IgD-negative memory B cell (primary cell): ENCODE results near the gene BEND4. TPM values are rescaled to one million over a fixed set of nuclear protein-coding genes. Genes with fewer than 3 reads are reported as not detected.
A peak's percentile ranks its signal among the peaks of the same experiment; 100 is the strongest.
"Not testable (repeated sequence)": the region's sequence is repeated elsewhere in the genome, so short reads cannot be mapped to it uniquely, and the experiment has no call there.

Source experiments
- H3K27ac Mint-ChIP-seq, 3 donors: one replicate each; pipeline ENCODE4 v1.8.0; 2020 to 2022; ENCODE audit warnings: mild to moderate bottlenecking in 3 of 3, mixed read lengths in 3 of 3, moderate library complexity in 1 of 3
- H3K27me3 Mint-ChIP-seq: one replicate; pipeline ENCODE4 v1.8.0; 2021; ENCODE audit warnings: mixed read lengths
- H3K36me3 Mint-ChIP-seq: one replicate; pipeline ENCODE4 v1.8.0; 2020; ENCODE audit warnings: mild to moderate bottlenecking, mixed read lengths
- H3K4me1 Mint-ChIP-seq, 3 donors: one replicate each; pipeline ENCODE4 v1.8.0; 2020 to 2022; ENCODE audit warnings: mixed read lengths in 3 of 3, mild to moderate bottlenecking in 1 of 3
- H3K4me3 Mint-ChIP-seq, 4 donors: one replicate each; pipeline ENCODE4 v1.8.0; 2020 to 2022; ENCODE audit warnings: mild to moderate bottlenecking in 4 of 4, mixed read lengths in 4 of 4, moderate library complexity in 3 of 4
- H3K9me3 Mint-ChIP-seq, 3 donors: one replicate each; pipeline ENCODE4 v1.8.0; 2020 to 2021; ENCODE audit warnings: mixed read lengths in 3 of 3, mild to moderate bottlenecking in 1 of 3
- polyA plus RNA-seq: library from polyadenylated mRNA; unstranded; fragments of 300-500 nt; fragmentation: Illumina TruSeq; gene quantifications from one replicate; pipeline ENCODE4 v1.2.3, GENCODE V29; 2021

The BEND4 gene
- 6.6 TPM for polyA plus RNA-seq

- Mint-ChIP-seq H3K27me3 (peaks cover 12% of the 10 kb centered on the region), H3K9me3 (no peaks in the 10 kb centered on the region)
Observed at GRCh38 chr4:42152507-42153504, at the start of gene BEND4. BEND4 (minus strand) TSS chr4:42152655; CDS start chr4:42152143, 512 bp downstream.

GRCh38 chr4:42197341-42197740 is 44.9 kb upstream of the BEND4 start:
- H3K27ac Mint-ChIP-seq, result no peak overlapping the region
- H3K36me3 Mint-ChIP-seq, result no peaks in the 10 kb centered on the region
- no peaks in the 10 kb centered on the region for H3K4me1 Mint-ChIP-seq
- no peak overlapping the region for H3K4me3 Mint-ChIP-seq
- no peaks in the 10 kb centered on the region for H3K27me3 Mint-ChIP-seq
- peaks cover 0 to 2% (median 0%) of the 10 kb centered on the region in 3 donors for H3K9me3 Mint-ChIP-seq

More at GRCh38 chr4:42152507-42153504, at the start of gene BEND4:
- Mint-ChIP-seq H3K4me3 (peak within 1 kb of the TSS; percentile 97 to 99 (median 98)), H3K27ac (peak within 1 kb of the TSS; percentile 89 to 94 (median 94)), H3K36me3 (no peaks in the 10 kb centered on the region), H3K4me1 (peaks cover 19 to 28% (median 27%) of the 10 kb centered on the region in 3 donors)

- Mint-ChIP-seq H3K27ac (no peak overlapping the region), H3K4me1 (peaks cover under 1 to 7% (median under 1%) of the 10 kb centered on the region in 3 donors), H3K4me3 (no peak overlapping the region), H3K27me3 (peaks cover 2% of the 10 kb centered on the region), H3K9me3 (peaks cover 0 to 9% (median 0%) of the 10 kb centered on the region in 3 donors), H3K36me3 (peaks cover 2% of the 10 kb centered on the region)
Observed at GRCh38 chr4:42172921-42173320, 20.5 kb upstream of the BEND4 start.

GRCh38 chr4:42172128-42172790 is 19.8 kb upstream of the BEND4 start:
- Mint-ChIP-seq H3K4me3 (no peak overlapping the region), H3K4me1 (peaks cover 5 to 13% (median 6%) of the 10 kb centered on the region in 3 donors)

GRCh38 chr4:42167709-42168108 is 15.3 kb upstream of the BEND4 start:
- Mint-ChIP-seq H3K4me1 (peaks cover 5 to 17% (median 12%) of the 10 kb centered on the region in 3 donors), H3K27ac (peak overlapping the region in 2 of 3 donors; percentile 49 to 77), H3K27me3 (peaks cover 2% of the 10 kb centered on the region), H3K9me3 (peaks cover 0 to 9% (median 5%) of the 10 kb centered on the region in 3 donors), H3K4me3 (peak overlapping the region in 3 of 4 donors; percentile 47 to 86 (median 83)), H3K36me3 (peaks cover 2% of the 10 kb centered on the region)

More at GRCh38 chr4:42172128-42172790, 19.8 kb upstream of the BEND4 start:
- no peak overlapping the region for H3K27ac Mint-ChIP-seq
- H3K36me3 Mint-ChIP-seq, result peaks cover 2% of the 10 kb centered on the region
- peaks cover 2% of the 10 kb centered on the region for H3K27me3 Mint-ChIP-seq
- peaks cover 0 to 5% (median 0%) of the 10 kb centered on the region in 3 donors for H3K9me3 Mint-ChIP-seq

GRCh38 chr4:42166186-42166585 is 13.7 kb upstream of the BEND4 start:
- H3K27ac Mint-ChIP-seq, H3K9me3 Mint-ChIP-seq, H3K36me3 Mint-ChIP-seq, H3K27me3 Mint-ChIP-seq: not testable (repeated sequence)
- H3K4me1 Mint-ChIP-seq, result peaks cover 5 to 17% (median 12%) of the 10 kb centered on the region in 3 donors
- peak overlapping the region in 1 of 4 donors; percentile 71 for H3K4me3 Mint-ChIP-seq

GRCh38 chr4:42159271-42160001 is 7.0 kb upstream of the BEND4 start:
- H3K4me1 Mint-ChIP-seq, result peaks cover 2 to 6% (median 2%) of the 10 kb centered on the region in 3 donors

GRCh38 chr4:42151568-42152506 is 618 bp downstream of the BEND4 start:
- peaks cover 12% of the 10 kb centered on the region for H3K27me3 Mint-ChIP-seq
- H3K27ac Mint-ChIP-seq, result peak overlapping the region; percentile 89 to 94 (median 94)

More at GRCh38 chr4:42159271-42160001, 7.0 kb upstream of the BEND4 start:
- peaks cover 4% of the 10 kb centered on the region for H3K36me3 Mint-ChIP-seq
- H3K9me3 Mint-ChIP-seq, result peaks cover 0 to 5% (median 3%) of the 10 kb centered on the region in 3 donors
- no peak overlapping the region for H3K27ac Mint-ChIP-seq
- H3K27me3 Mint-ChIP-seq, result peaks cover 1% of the 10 kb centered on the region
- H3K4me3 Mint-ChIP-seq, result no peak overlapping the region

GRCh38 chr4:42150653-42151567 is 1.5 kb downstream of the BEND4 start:
- no peaks in the 10 kb centered on the region for H3K36me3 Mint-ChIP-seq
- peak overlapping the region; percentile 49 to 96 (median 91) for H3K27ac Mint-ChIP-seq
- no peaks in the 10 kb centered on the region for H3K9me3 Mint-ChIP-seq
- H3K4me3 Mint-ChIP-seq, result peak overlapping the region; percentile 84 to 99 (median 98)
- peaks cover 19 to 32% (median 25%) of the 10 kb centered on the region in 3 donors for H3K4me1 Mint-ChIP-seq
- H3K27me3 Mint-ChIP-seq, result peaks cover 10% of the 10 kb centered on the region

More at GRCh38 chr4:42151568-42152506, 618 bp downstream of the BEND4 start:
- Mint-ChIP-seq H3K4me3 (peak overlapping the region; percentile 97 to 99 (median 98)), H3K9me3 (no peaks in the 10 kb centered on the region), H3K4me1 (peaks cover 19 to 29% (median 27%) of the 10 kb centered on the region in 3 donors), H3K36me3 (no peaks in the 10 kb centered on the region)

- peaks cover 10% of the 10 kb centered on the region for H3K27me3 Mint-ChIP-seq
- H3K9me3 Mint-ChIP-seq, result no peaks in the 10 kb centered on the region
- peak overlapping the region in 1 of 3 donors; percentile 49 for H3K27ac Mint-ChIP-seq
- H3K4me3 Mint-ChIP-seq, result peak overlapping the region; percentile 84 to 99 (median 98)
- H3K4me1 Mint-ChIP-seq, result peaks cover 25 to 36% (median 26%) of the 10 kb centered on the region in 3 donors
- no peaks in the 10 kb centered on the region for H3K36me3 Mint-ChIP-seq
Observed at GRCh38 chr4:42149004-42149403, 3.5 kb downstream of the BEND4 start.

GRCh38 chr4:42148425-42148824 is 4.0 kb downstream of the BEND4 start:
- peaks cover 25 to 33% (median 26%) of the 10 kb centered on the region in 3 donors for H3K4me1 Mint-ChIP-seq
- H3K9me3 Mint-ChIP-seq, result no peaks in the 10 kb centered on the region
- peak overlapping the region in 1 of 3 donors; percentile 44 for H3K27ac Mint-ChIP-seq
- no peak overlapping the region for H3K4me3 Mint-ChIP-seq
- H3K36me3 Mint-ChIP-seq, result no peaks in the 10 kb centered on the region
- H3K27me3 Mint-ChIP-seq, result peaks cover 10% of the 10 kb centered on the region

- Mint-ChIP-seq H3K27ac (no peak overlapping the region), H3K9me3 (no peaks in the 10 kb centered on the region), H3K4me1 (peaks cover 4 to 13% (median 6%) of the 10 kb centered on the region in 3 donors), H3K36me3 (peaks cover 2% of the 10 kb centered on the region), H3K4me3 (no peak overlapping the region), H3K27me3 (no peaks in the 10 kb centered on the region)
Observed at GRCh38 chr4:42144028-42144427, 8.4 kb downstream of the BEND4 start.
